NCI-H748 (cell line): ENCODE data around the gene JAK3.
A peak's percentile ranks its signal among the peaks of the same experiment; 100 is the strongest.
"Not testable (repeated sequence)": the region's sequence is repeated elsewhere in the genome, so short reads cannot be mapped to it uniquely, and the experiment has no call there.

Source experiments
- DNase-seq: peaks from one replicate; lab custom pipeline; 2025; ENCODE audit not compliant: unreplicated experiment; lab: John Stamatoyannopoulos, UW

Gene JAK3

GRCh38 chr19:17778968-17779929 is 68.5 kb downstream of the JAK3 start:
- DNase-seq, result no peak

- DNase-seq, result peak; percentile 25
Observed at GRCh38 chr19:17778251-17778967, 69.4 kb downstream of the JAK3 start.

GRCh38 chr19:17777840-17778239 is 69.9 kb downstream of the JAK3 start:
- not testable (repeated sequence) for DNase-seq

GRCh38 chr19:17775991-17776803 is 71.6 kb downstream of the JAK3 start:
- no peak for DNase-seq

GRCh38 chr19:17775245-17775927 is 72.4 kb downstream of the JAK3 start:
- no peak for DNase-seq
